MCF 10A (cell line): ENCODE measurements around the gene SPIN4. TPM values are rescaled to one million over a fixed set of nuclear protein-coding genes. Genes with fewer than 3 reads are reported as not detected.

Experiments used
- BruUV-seq: library from RNA; stranded (reverse); fragments of 400-500 nt; replicated peaks from 2 replicates; lab custom pipeline; 2021; lab: Mats Ljungman, UMichigan
- CTCF ChIA-PET: fragments of 300-600 bp; sonication (Branson Sonifier 250); formaldehyde crosslinking; extraction: SDS; loops from one replicate; lab custom pipeline; 2021; ENCODE audit warnings: antibody characterized with exemption, inconsistent platforms; lab: Yijun Ruan, JAX
- POLR2A ChIA-PET: fragments of 300-600, 350-650 bp; sonication (Branson Sonifier 250); formaldehyde crosslinking; extraction: SDS; loops from one replicate; lab custom pipeline; 2020; ENCODE audit warnings: antibody characterized with exemption, inconsistent platforms; lab: Yijun Ruan, JAX
- DNase-seq: peaks from one replicate; pipeline ENCODE4 v3.0.0-alpha.2; 2018; ENCODE audit not compliant: unreplicated experiment
- H3K27ac Mint-ChIP-seq: one replicate; pipeline ENCODE4 v1.8.0; 2022; ENCODE audit warnings: mild to moderate bottlenecking, low read depth, mixed read lengths; ENCODE audit not compliant: unreplicated experiment
- H3K27me3 Mint-ChIP-seq: one replicate; pipeline ENCODE4 v1.8.0; 2022; ENCODE audit warnings: mixed read lengths; ENCODE audit not compliant: insufficient read depth, unreplicated experiment
- H3K36me3 Mint-ChIP-seq: one replicate; pipeline ENCODE4 v1.8.0; 2022; ENCODE audit warnings: mild to moderate bottlenecking, moderate library complexity, mixed read lengths; ENCODE audit not compliant: insufficient read depth, unreplicated experiment
- H3K4me1 Mint-ChIP-seq: one replicate; pipeline ENCODE4 v1.8.0; 2022; ENCODE audit warnings: mixed read lengths; ENCODE audit not compliant: insufficient read depth, unreplicated experiment
- H3K4me3 Mint-ChIP-seq: one replicate; pipeline ENCODE4 v1.8.0; 2022; ENCODE audit warnings: mild to moderate bottlenecking, moderate library complexity, mixed read lengths; ENCODE audit not compliant: unreplicated experiment
- H3K9me3 Mint-ChIP-seq: one replicate; pipeline ENCODE4 v1.8.0; 2022; ENCODE audit warnings: mixed read lengths; ENCODE audit not compliant: unreplicated experiment
- intact Hi-C: fragments of 100-400 bp; cut with micrococcal nuclease; formaldehyde crosslinking; loops from 2 replicates; pipeline ENCODE4 v1.14.1; 2022
- total RNA-seq: library from RNA; stranded (reverse); gene quantifications from 2 replicates; pipeline ENCODE4 v1.2.3, GENCODE V29; 2022
- TF ChIP-seq, protein P1 (sequence below): fragments of 200-600 bp; IDR thresholded peaks from one replicate; pipeline ENCODE4 v1.8.0; 2022; ENCODE audit warnings: antibody characterized with exemption, mild to moderate bottlenecking; ENCODE audit not compliant: unreplicated experiment

The SPIN4 gene
- total RNA-seq, 1 experiment from 2014 or later: 6.9 TPM

DNA sequence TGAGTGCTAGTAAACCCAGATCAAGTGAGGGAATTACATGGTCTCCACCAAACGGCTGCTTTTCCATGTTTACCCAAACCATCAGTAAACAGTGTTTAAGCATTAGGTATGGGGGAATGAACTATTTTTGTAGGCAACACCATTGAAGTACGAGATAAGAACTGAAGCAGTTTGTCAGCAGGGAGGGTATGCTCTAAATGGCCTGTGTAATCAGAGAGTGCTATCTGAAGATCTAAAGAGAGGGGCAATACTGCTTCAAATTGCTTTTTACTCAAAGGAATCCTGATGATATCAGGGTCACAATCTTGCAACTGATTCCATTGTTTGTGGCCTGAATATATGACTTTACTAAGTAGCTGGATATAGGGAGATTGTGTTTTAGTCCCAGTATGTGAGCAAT, 10.4 kb upstream of the SPIN4 start:
- Mint-ChIP-seq H3K36me3 (no peaks in the 10 kb centered on the region), H3K27me3 (no peaks in the 10 kb centered on the region), H3K9me3 (peaks cover 13% of the 10 kb centered on the region), H3K4me1 (no peaks in the 10 kb centered on the region), H3K4me3 (no peak overlapping the region), H3K27ac (no peak overlapping the region)
- ChIA-PET CTCF (no interaction called here), POLR2A (no interaction called here)
- no peak for DNase-seq
- intact Hi-C loops: no loop called here
- BruUV-seq: no TSS peak
- TF ChIP-seq, protein P1, sequence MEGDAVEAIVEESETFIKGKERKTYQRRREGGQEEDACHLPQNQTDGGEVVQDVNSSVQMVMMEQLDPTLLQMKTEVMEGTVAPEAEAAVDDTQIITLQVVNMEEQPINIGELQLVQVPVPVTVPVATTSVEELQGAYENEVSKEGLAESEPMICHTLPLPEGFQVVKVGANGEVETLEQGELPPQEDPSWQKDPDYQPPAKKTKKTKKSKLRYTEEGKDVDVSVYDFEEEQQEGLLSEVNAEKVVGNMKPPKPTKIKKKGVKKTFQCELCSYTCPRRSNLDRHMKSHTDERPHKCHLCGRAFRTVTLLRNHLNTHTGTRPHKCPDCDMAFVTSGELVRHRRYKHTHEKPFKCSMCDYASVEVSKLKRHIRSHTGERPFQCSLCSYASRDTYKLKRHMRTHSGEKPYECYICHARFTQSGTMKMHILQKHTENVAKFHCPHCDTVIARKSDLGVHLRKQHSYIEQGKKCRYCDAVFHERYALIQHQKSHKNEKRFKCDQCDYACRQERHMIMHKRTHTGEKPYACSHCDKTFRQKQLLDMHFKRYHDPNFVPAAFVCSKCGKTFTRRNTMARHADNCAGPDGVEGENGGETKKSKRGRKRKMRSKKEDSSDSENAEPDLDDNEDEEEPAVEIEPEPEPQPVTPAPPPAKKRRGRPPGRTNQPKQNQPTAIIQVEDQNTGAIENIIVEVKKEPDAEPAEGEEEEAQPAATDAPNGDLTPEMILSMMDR: no peak

DNA sequence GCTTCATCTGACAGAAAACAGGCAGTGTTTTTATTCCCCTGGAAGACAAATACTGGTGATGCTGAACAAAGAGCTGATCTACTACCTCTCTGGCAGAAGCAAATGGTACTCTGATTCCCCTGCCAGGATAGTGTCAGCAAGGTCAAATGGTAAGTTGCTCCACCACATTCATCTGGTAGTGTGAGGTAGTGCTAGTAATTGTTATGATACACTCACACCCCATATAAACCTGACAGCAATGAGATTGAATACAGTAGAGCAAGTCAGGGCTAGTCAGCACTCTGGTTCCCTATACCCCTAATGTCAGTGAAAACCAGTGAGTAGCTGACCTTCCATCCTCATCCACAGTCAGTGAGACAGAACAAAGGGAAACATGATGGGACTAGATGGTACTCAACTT, 3.4 kb upstream of the SPIN4 start:
- no peaks in the 10 kb centered on the region for H3K9me3 Mint-ChIP-seq
- H3K36me3 Mint-ChIP-seq: peaks cover 2% of the 10 kb centered on the region
- no TSS peak for BruUV-seq
- ChIA-PET POLR2A (no interaction called here), CTCF (no interaction called here)
- TF ChIP-seq, protein P1: no peak
- no peak overlapping the region for H3K27ac Mint-ChIP-seq
- H3K4me1 Mint-ChIP-seq: peaks cover 6% of the 10 kb centered on the region
- DNase-seq: no peak
- no peaks in the 10 kb centered on the region for H3K27me3 Mint-ChIP-seq
- intact Hi-C loops: loop anchor here (5.0 kb wide), 2 partner anchors 153 to 333 kb away; no protein-coding TSS in a partner anchor
- H3K4me3 Mint-ChIP-seq: no peak overlapping the region

GRCh38 chrX:63350465-63350877, 661 bp downstream of the SPIN4 start:
- ChIA-PET POLR2A (interaction anchor here (0.6 to 1.0 kb wide), 5 partner anchors 74 to 1626 kb away, joined by 3 to 6 read pairs (median 3); partner anchors contain the start of gene ZC4H2), CTCF (interaction anchor here (0.5 kb wide), 1 partner anchor 347 kb away, joined by 3 read pairs; no protein-coding TSS in a partner anchor)
- TF ChIP-seq, protein P1: no peak
- Mint-ChIP-seq H3K4me3 (peak overlapping the region; percentile 86), H3K9me3 (no peaks in the 10 kb centered on the region), H3K4me1 (peaks cover 11% of the 10 kb centered on the region), H3K27me3 (no peaks in the 10 kb centered on the region), H3K36me3 (peaks cover 6% of the 10 kb centered on the region), H3K27ac (peak overlapping the region; percentile 41)
- peak; percentile 34 for DNase-seq
- BruUV-seq: no TSS peak
- intact Hi-C loops: loop anchor here (2.0 to 5.0 kb wide), 3 partner anchors 157 to 337 kb away; no protein-coding TSS in a partner anchor

- H3K27me3 Mint-ChIP-seq: no peaks in the 10 kb centered on the region
- ChIA-PET POLR2A (no interaction called here), CTCF (no interaction called here)
- intact Hi-C loops: no loop called here
- H3K4me3 Mint-ChIP-seq: peak overlapping the region; percentile 86
- TF ChIP-seq, protein P1: no peak
- no peaks in the 10 kb centered on the region for H3K9me3 Mint-ChIP-seq
- peaks cover 11% of the 10 kb centered on the region for H3K4me1 Mint-ChIP-seq
- BruUV-seq: no TSS peak
- peak overlapping the region; percentile 41 for H3K27ac Mint-ChIP-seq
- DNase-seq: peak; percentile 13
- peaks cover 6% of the 10 kb centered on the region for H3K36me3 Mint-ChIP-seq
Measured at GRCh38 chrX:63349307-63349706, 1.8 kb downstream of the SPIN4 start.
